DMS153 (cell line): Measurements from ENCODE around the gene ZNHIT1.

ENCODE experiments used
- DNase-seq: peaks from one replicate; lab custom pipeline; 2025; lab: John Stamatoyannopoulos, UW

Gene ZNHIT1

GRCh38 chr7:101217388-101218235 lies at the start of gene ZNHIT1, which contains the start of gene PLOD3:
TSS of gene ZNHIT1 (plus strand) at chr7:101218165. CDS start at chr7:101218196, 31 bp downstream.
TSS of gene PLOD3 (minus strand) at chr7:101217581. CDS start at chr7:101217274, 307 bp downstream.
- peak; percentile 95 for DNase-seq

- no peak for DNase-seq
Measured at GRCh38 chr7:101168412-101169049, 49.4 kb upstream of the ZNHIT1 start.

GRCh38 chr7:101169110-101169837 lies 48.7 kb upstream of the ZNHIT1 start:
- no peak for DNase-seq

GRCh38 chr7:101169838-101170551 lies 48.0 kb upstream of the ZNHIT1 start:
- no peak for DNase-seq

GRCh38 chr7:101170617-101171441 lies 47.1 kb upstream of the ZNHIT1 start:
- DNase-seq: no peak

- DNase-seq: no peak
Measured at GRCh38 chr7:101171442-101171837, 46.5 kb upstream of the ZNHIT1 start.

- peak; percentile 25 for DNase-seq
Measured at GRCh38 chr7:101172005-101172853, 45.7 kb upstream of the ZNHIT1 start.

- DNase-seq: peak; percentile 67
Measured at GRCh38 chr7:101172854-101173751, 44.9 kb upstream of the ZNHIT1 start.

GRCh38 chr7:101173752-101174244 lies 44.2 kb upstream of the ZNHIT1 start:
- DNase-seq: peak; percentile 46

GRCh38 chr7:101174322-101174854 lies 43.6 kb upstream of the ZNHIT1 start:
- DNase-seq: no peak

- DNase-seq: no peak
Measured at GRCh38 chr7:101175664-101176063, 42.3 kb upstream of the ZNHIT1 start.

- DNase-seq: no peak
Measured at GRCh38 chr7:101177644-101178043, 40.3 kb upstream of the ZNHIT1 start.

- DNase-seq: no peak
Measured at GRCh38 chr7:101179117-101179516, 38.8 kb upstream of the ZNHIT1 start.

GRCh38 chr7:101179713-101180112 lies 38.3 kb upstream of the ZNHIT1 start:
- DNase-seq: no peak

- no peak for DNase-seq
Measured at GRCh38 chr7:101180130-101180755, 37.7 kb upstream of the ZNHIT1 start, which contains the start of gene NAT16. TSS of gene NAT16 (minus strand) at chr7:101180293. CDS start at chr7:101174807, 5,486 bp downstream.

- DNase-seq: no peak
Measured at GRCh38 chr7:101185258-101185839, 32.6 kb upstream of the ZNHIT1 start.

GRCh38 chr7:101186194-101186593 lies 31.8 kb upstream of the ZNHIT1 start:
- no peak for DNase-seq
